ENCODE results near the gene FMNL2.

FMNL2 gene

DNA sequence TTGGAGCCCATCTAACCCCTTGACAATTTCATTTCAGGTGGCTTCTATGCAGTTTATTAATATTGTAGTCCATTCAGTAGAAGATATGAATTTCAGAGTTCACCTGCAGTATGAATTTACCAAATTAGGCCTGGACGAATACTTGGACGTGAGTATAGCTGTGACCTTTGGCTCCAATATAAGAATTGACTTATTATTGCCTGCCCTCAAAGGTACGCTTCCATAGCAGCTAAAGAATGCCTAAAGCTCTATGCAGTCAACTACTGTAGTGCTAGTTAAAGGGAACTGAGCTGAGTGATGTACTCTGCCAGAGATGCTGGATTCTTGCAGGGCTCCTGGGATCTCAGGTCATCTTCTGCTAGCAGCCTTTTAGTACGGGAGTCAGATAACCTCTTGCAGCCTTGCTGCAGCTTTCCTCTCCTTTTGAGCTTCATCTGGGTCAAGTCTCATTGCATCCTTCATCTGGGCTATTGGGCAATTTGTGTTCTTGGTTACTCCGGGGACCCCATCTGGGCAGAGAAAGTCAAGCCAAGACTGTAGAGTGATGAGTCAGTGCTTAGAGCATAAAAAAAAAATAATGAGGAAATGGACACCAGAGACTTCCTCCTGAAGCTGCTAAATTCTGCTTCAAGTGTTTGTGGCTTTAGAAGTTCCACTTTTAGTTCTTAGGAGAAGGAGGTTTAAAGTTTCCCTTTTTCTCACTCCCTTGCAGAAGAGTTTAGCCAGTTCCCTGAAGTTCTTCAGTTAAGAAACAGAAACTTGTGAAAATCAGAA lies 276.7 kb downstream of the FMNL2 start:
- H3K36me3 ChIP-seq = peaks cover 29% of the 10 kb centered on the region
- H3K9me3 ChIP-seq (ENCODE audit: severe bottlenecking) = no peaks in the 10 kb centered on the region
- H3K27ac ChIP-seq = no peak overlapping the region
- no peak overlapping the region for H3K4me3 ChIP-seq (ENCODE audit: low read depth, low read length)
- no peaks in the 10 kb centered on the region for H3K27me3 ChIP-seq (ENCODE audit: insufficient read depth, low read depth, severe bottlenecking)
- no peak for DNase-seq
- TF ChIP-seq, protein P1, sequence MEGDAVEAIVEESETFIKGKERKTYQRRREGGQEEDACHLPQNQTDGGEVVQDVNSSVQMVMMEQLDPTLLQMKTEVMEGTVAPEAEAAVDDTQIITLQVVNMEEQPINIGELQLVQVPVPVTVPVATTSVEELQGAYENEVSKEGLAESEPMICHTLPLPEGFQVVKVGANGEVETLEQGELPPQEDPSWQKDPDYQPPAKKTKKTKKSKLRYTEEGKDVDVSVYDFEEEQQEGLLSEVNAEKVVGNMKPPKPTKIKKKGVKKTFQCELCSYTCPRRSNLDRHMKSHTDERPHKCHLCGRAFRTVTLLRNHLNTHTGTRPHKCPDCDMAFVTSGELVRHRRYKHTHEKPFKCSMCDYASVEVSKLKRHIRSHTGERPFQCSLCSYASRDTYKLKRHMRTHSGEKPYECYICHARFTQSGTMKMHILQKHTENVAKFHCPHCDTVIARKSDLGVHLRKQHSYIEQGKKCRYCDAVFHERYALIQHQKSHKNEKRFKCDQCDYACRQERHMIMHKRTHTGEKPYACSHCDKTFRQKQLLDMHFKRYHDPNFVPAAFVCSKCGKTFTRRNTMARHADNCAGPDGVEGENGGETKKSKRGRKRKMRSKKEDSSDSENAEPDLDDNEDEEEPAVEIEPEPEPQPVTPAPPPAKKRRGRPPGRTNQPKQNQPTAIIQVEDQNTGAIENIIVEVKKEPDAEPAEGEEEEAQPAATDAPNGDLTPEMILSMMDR (IDR thresholded peaks at IDR 0.05; ENCODE audit: low read depth, low read length) = no peak

DNA sequence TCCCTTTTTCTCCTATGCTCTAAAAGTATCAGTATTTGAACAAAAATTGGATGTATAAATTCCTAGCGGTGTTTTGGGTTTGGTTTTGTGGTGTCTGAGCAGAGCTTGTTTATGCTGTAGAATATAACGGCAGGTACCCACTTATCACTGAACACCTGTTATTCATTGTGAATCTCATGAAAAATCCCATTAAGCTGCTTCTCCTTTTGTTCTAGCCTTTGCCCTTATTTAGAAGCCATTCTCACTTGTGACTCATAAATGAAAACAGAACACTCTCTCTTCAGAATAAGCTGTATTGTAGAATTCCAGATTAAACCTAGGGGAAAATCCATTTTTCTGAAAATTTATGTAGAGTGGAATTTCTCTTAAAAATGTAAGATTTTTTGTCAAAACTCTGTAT lies 278.3 kb downstream of the FMNL2 start:
- DNase-seq = no peak
- Histone ChIP-seq H3K4me3 (ENCODE audit: low read depth, low read length) (no peak overlapping the region), H3K9me3 (ENCODE audit: severe bottlenecking) (no peaks in the 10 kb centered on the region), H3K27me3 (ENCODE audit: insufficient read depth, low read depth, severe bottlenecking) (no peaks in the 10 kb centered on the region), H3K27ac (no peak overlapping the region), H3K36me3 (peaks cover 37% of the 10 kb centered on the region)
- TF ChIP-seq, protein P1 (IDR thresholded peaks at IDR 0.05; ENCODE audit: low read depth, low read length) = no peak

DNA sequence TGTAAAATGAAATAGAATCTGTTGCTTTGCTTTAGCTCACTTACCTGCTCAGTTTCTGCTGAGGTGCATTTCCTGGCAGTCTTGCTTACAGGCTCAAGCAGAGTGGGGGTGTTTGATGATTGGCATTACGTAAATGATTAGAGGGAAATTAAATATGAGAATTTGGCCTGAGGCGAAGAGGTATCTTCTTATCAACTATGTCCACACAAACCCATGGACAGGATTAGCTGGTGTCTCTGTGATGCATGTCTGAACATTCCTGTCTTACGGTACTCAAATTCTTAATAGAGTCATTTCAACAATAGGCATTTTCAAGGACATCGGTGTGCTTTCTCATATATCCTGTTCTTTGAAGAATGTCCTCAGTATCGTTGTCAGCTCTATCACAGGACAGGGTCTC lies 280.2 kb downstream of the FMNL2 start:
- H3K27ac ChIP-seq = no peak overlapping the region
- DNase-seq = no peak
- TF ChIP-seq, protein P1 (IDR thresholded peaks at IDR 0.05; ENCODE audit: low read depth, low read length) = no peak
- H3K9me3 ChIP-seq (ENCODE audit: severe bottlenecking) = no peaks in the 10 kb centered on the region
- no peak overlapping the region for H3K4me3 ChIP-seq (ENCODE audit: low read depth, low read length)
- H3K27me3 ChIP-seq (ENCODE audit: insufficient read depth, low read depth, severe bottlenecking) = no peaks in the 10 kb centered on the region
- peaks cover 43% of the 10 kb centered on the region for H3K36me3 ChIP-seq

DNA sequence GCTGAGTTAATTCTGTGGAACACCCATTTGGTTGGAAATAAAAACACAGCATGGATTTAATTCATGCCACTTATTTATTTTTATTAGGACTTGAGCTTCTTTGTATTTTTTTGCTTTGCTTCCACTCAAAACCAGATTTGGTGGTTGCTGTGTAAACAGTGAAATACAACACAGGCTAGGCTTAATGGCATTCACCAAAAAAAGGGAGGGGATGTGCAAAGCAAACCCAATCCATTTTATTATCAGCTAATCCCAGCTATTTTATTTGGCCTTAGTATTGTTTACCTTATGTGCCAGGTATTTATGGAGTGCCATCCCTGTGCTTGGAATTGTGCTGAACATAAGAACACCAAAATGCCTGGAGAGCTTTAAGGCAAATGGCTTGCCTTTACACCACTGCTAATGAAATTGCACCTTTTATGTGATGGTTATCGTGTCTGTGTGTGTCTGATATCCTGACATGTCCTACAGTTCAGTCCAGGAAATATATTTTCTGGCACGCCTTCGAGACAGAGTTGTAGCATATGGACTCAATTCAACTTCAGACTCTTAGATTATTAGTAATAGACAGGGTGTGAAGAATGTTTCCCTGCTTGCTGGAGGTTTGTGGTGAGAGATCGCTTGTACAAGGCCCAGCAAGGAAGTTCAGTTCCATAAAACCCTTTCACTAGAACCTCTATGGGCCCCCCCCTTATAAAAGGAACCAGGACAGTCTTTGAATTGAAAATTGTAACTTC lies 282.6 kb downstream of the FMNL2 start:
- DNase-seq = no peak
- H3K4me3 ChIP-seq (ENCODE audit: low read depth, low read length) = no peak overlapping the region
- TF ChIP-seq, protein P1 (IDR thresholded peaks at IDR 0.05; ENCODE audit: low read depth, low read length) = no peak
- no peak overlapping the region for H3K27ac ChIP-seq
- H3K9me3 ChIP-seq (ENCODE audit: severe bottlenecking) = no peaks in the 10 kb centered on the region
- no peaks in the 10 kb centered on the region for H3K27me3 ChIP-seq (ENCODE audit: insufficient read depth, low read depth, severe bottlenecking)
- peaks cover 59% of the 10 kb centered on the region for H3K36me3 ChIP-seq

DNA sequence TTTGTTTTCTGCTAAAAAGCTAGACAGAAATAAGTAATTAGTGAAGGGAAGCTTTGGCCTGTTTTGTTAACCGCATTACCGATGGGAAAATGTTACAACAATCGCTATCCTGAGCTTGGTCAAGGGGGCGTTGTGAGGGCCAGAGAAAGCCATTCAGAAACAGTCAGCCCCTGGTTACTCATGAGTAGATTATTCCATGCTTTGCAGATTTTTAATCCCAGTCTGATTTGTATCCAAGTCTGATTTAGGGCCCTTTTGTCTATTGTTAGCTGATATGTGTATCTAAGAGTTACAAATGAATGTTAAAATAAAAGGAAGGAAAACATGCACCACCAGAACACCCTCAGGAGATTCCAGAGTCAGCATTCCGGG lies 283.2 kb downstream of the FMNL2 start:
- no peak for DNase-seq
- Histone ChIP-seq H3K4me3 (ENCODE audit: low read depth, low read length) (no peak overlapping the region), H3K27ac (no peak overlapping the region), H3K36me3 (peaks cover 59% of the 10 kb centered on the region), H3K9me3 (ENCODE audit: severe bottlenecking) (no peaks in the 10 kb centered on the region), H3K27me3 (ENCODE audit: insufficient read depth, low read depth, severe bottlenecking) (no peaks in the 10 kb centered on the region)
- TF ChIP-seq, protein P1 (IDR thresholded peaks at IDR 0.05; ENCODE audit: low read depth, low read length) = no peak
